ENCODE data around the gene PBOV1.

- TF ChIP-seq CTCF (IDR thresholded peaks at IDR 0.05) (no peak), POLR2A (IDR thresholded peaks at IDR 0.05) (no peak)
Observed at GRCh38 chr6:138219901-138220300, 1.6 kb upstream of the PBOV1 start.
